GM12872 (cell line): ENCODE data around the gene CCL21.

ENCODE experiments used
- CTCF ChIP-seq: IDR thresholded peaks from 3 replicates; pipeline ENCODE4 v1.5.1; 2011; ENCODE audit warnings: low read depth, mild to moderate bottlenecking, low read length, moderate library complexity; ENCODE audit not compliant: insufficient read depth

Gene CCL21

GRCh38 chr9:34710023-34710422 is at the start of gene CCL21:
CCL21 (minus strand) TSS chr9:34710136; CDS start chr9:34710066, 70 bp downstream.
- TF ChIP-seq CTCF = no peak

GRCh38 chr9:34759432-34760134 is 49.6 kb upstream of the CCL21 start:
- TF ChIP-seq CTCF = no peak

- TF ChIP-seq CTCF = no peak
These were observed 36.6 kb upstream of the CCL21 start for GRCh38 chr9:34746526-34746925.

- TF ChIP-seq CTCF = no peak
These were observed 34.6 kb upstream of the CCL21 start for GRCh38 chr9:34744295-34745221.

- no peak for TF ChIP-seq CTCF
These were observed 32.8 kb upstream of the CCL21 start for GRCh38 chr9:34742710-34743109.

- no peak for TF ChIP-seq CTCF
These were observed 31.7 kb upstream of the CCL21 start for GRCh38 chr9:34741628-34742027.

- no peak for TF ChIP-seq CTCF
These were observed 27.8 kb upstream of the CCL21 start for GRCh38 chr9:34737677-34738260.
